Measurements from ENCODE around the gene SCAPER.

The SCAPER gene

DNA sequence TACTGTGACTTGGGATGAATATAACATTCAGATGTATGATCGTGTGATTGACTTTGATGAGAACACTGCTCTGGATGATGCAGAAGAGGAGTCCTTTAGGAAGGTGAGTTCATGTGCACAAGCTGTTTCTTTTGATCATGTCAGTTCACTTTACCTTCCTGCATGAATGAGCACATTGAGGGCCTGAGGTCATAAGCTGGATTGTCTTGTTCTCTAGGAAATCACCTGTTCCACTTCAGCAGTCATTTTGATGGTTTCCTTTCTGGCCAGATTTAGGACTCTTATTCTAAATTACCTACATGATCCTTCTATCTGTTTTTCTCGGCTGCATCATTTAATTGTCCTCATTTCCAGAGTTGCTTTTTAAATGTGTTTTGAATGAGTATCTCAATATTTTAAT is 30.5 kb upstream of the SCAPER start:
- in situ Hi-C loops (cut with HindIII; ENCODE audit: low sequenced_read_pairs) = no loop called here
- TF ChIP-seq, protein P1, sequence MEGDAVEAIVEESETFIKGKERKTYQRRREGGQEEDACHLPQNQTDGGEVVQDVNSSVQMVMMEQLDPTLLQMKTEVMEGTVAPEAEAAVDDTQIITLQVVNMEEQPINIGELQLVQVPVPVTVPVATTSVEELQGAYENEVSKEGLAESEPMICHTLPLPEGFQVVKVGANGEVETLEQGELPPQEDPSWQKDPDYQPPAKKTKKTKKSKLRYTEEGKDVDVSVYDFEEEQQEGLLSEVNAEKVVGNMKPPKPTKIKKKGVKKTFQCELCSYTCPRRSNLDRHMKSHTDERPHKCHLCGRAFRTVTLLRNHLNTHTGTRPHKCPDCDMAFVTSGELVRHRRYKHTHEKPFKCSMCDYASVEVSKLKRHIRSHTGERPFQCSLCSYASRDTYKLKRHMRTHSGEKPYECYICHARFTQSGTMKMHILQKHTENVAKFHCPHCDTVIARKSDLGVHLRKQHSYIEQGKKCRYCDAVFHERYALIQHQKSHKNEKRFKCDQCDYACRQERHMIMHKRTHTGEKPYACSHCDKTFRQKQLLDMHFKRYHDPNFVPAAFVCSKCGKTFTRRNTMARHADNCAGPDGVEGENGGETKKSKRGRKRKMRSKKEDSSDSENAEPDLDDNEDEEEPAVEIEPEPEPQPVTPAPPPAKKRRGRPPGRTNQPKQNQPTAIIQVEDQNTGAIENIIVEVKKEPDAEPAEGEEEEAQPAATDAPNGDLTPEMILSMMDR (IDR thresholded peaks at IDR 0.05; ENCODE audit: low read depth, low read length) = no peak
- no peak for DNase-seq (ENCODE audit: low read depth, low spot score)
- H3K4me3 ChIP-seq (ENCODE audit: low read depth, low read length) = no peak overlapping the region

DNA sequence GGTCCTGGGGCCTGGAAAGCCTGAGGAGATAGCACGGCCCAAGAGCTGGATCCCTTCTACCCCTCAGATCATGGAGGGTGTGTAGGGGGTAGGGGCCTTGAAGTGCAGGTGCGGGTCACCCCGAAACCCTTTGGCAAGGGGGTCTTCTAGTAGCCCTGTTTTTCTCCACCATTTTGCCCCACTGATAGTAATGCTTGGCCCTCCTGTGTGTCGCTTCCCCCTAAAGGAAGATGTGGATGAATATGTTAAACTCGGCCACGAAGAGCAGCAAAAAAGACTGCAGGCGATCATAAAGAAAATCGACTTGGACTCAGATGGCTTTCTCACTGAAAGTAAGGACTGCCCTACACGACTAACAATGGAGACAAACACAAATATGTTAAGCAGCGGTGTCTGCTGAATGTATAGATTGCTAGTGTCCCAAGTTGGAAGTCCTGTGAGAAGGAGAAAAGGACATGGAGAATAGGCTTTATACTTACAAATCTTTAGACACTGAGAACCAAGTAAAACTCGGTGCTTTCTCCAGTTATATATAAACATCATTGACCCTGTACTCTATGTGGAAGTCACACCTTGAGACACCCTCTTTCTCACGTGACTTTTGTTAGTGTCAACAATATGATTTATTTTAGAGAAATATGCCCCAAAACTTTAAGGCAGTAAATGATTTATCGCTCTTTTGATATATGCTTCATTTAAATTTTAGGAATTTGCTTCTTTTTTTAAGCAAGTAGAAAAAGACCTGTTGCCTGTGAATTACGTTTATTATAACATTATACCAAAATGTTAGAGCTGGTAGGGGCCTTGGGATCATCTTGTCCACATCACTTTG is 27.2 kb upstream of the SCAPER start:
- in situ Hi-C loops (cut with HindIII; ENCODE audit: low sequenced_read_pairs) = no loop called here
- TF ChIP-seq, protein P1 (IDR thresholded peaks at IDR 0.05; ENCODE audit: low read depth, low read length) = no peak
- peak; percentile 23 for DNase-seq (ENCODE audit: low read depth, low spot score)
- H3K4me3 ChIP-seq (ENCODE audit: low read depth, low read length) = peak overlapping the region; percentile 62

DNA sequence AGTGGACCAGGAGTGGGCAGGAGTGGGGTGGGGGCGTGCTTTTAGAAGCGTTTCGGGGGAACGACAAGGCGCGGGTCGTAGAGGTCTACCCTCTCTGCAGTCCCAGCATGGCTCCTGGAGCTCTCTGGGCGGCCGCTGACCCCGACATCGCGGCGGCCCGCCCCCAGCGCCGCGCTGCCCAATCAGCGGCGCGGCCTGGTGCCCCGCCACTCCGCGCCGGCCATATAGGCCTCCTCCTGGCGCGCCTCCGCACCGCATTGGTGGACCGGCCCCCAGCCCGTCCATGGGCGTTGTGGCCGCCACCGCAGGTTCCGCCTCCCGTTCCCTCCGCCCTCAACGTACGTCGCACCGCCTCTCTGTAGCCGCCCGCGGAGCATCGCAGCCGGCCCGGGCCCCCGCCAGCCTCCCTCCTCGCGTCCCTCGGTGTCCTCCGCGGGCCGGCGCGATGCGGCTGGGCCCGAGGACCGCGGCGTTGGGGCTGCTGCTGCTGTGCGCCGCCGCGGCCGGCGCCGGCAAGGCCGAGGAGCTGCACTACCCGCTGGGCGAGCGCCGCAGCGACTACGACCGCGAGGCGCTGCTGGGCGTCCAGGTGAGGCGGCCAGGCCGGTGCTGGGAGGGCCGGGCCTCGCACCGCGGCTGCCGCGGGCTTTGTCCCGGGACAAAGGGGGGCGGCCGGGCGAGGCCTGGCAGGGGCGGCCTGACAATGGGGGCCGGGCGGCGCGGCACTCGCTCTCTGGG is 26.4 kb upstream of the SCAPER start, which contains the start of gene RCN2:
RCN2 (plus strand) TSS at position 353 of the 738 bp plus-strand sequence; CDS start at position 446, 93 bp downstream.
- H3K4me3 ChIP-seq (ENCODE audit: low read depth, low read length) = peak within 1 kb of the TSS; percentile 62
- in situ Hi-C loops (cut with HindIII; ENCODE audit: low sequenced_read_pairs) = no loop called here
- peak; percentile 95 for DNase-seq (ENCODE audit: low read depth, low spot score)
- TF ChIP-seq, protein P1 (IDR thresholded peaks at IDR 0.05; ENCODE audit: low read depth, low read length) = no peak

- in situ Hi-C loops (cut with HindIII; ENCODE audit: low sequenced_read_pairs) = no loop called here
- DNase-seq (ENCODE audit: low read depth, low spot score) = no peak
- TF ChIP-seq, protein P1 (IDR thresholded peaks at IDR 0.05; ENCODE audit: low read depth, low read length) = no peak
- H3K4me3 ChIP-seq (ENCODE audit: low read depth, low read length) = peak overlapping the region; percentile 60
Measured at GRCh38 chr15:76930831-76931396, 25.8 kb upstream of the SCAPER start.

GRCh38 chr15:76929011-76929760 is 24.0 kb upstream of the SCAPER start:
- H3K4me3 ChIP-seq (ENCODE audit: low read depth, low read length) = no peak overlapping the region
- in situ Hi-C loops (cut with HindIII; ENCODE audit: low sequenced_read_pairs) = no loop called here
- DNase-seq (ENCODE audit: low read depth, low spot score) = no peak
- TF ChIP-seq, protein P1 (IDR thresholded peaks at IDR 0.05; ENCODE audit: low read depth, low read length) = no peak

GRCh38 chr15:76928201-76928600 is 23.1 kb upstream of the SCAPER start:
- in situ Hi-C loops (cut with HindIII; ENCODE audit: low sequenced_read_pairs) = no loop called here
- H3K4me3 ChIP-seq (ENCODE audit: low read depth, low read length) = no peak overlapping the region
- TF ChIP-seq, protein P1 (IDR thresholded peaks at IDR 0.05; ENCODE audit: low read depth, low read length) = no peak
- no peak for DNase-seq (ENCODE audit: low read depth, low spot score)

Measured in astrocyte of the spinal cord (primary cell).